ENCODE results near the gene LRTM2.

- TF ChIP-seq, protein P1, sequence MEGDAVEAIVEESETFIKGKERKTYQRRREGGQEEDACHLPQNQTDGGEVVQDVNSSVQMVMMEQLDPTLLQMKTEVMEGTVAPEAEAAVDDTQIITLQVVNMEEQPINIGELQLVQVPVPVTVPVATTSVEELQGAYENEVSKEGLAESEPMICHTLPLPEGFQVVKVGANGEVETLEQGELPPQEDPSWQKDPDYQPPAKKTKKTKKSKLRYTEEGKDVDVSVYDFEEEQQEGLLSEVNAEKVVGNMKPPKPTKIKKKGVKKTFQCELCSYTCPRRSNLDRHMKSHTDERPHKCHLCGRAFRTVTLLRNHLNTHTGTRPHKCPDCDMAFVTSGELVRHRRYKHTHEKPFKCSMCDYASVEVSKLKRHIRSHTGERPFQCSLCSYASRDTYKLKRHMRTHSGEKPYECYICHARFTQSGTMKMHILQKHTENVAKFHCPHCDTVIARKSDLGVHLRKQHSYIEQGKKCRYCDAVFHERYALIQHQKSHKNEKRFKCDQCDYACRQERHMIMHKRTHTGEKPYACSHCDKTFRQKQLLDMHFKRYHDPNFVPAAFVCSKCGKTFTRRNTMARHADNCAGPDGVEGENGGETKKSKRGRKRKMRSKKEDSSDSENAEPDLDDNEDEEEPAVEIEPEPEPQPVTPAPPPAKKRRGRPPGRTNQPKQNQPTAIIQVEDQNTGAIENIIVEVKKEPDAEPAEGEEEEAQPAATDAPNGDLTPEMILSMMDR (conservative IDR thresholded peaks at IDR 0.05), result no peak
- no peak for TF ChIP-seq EZH2 (IDR thresholded peaks at IDR 0.05; ENCODE audit: low read depth)
Observed at GRCh38 chr12:1876086-1876485, 55.7 kb downstream of the LRTM2 start.

All from PC-9 (cell line).